Neural progenitor cell (in vitro differentiated cells): ENCODE results near the gene CAPZA1. TPM values are rescaled to one million over a fixed set of nuclear protein-coding genes. Genes with fewer than 3 reads are reported as not detected.
"Not testable (repeated sequence)": the region's sequence is repeated elsewhere in the genome, so short reads cannot be mapped to it uniquely, and the experiment has no call there.

Source experiments
- DNase-seq: peaks from one replicate; pipeline ENCODE4 v3.0.0-alpha.2; 2016; ENCODE audit warnings: low spot score
- H2AFZ ChIP-seq: fragments of 200-600 bp; sonication (generic); replicated peaks from 2 replicates; pipeline ENCODE4 v1.6.1; 2016; ENCODE audit warnings: antibody characterized with exemption
- H3F3A ChIP-seq: fragments of 200-600 bp; sonication (generic); 2 replicates; pipeline ENCODE4 v1.6.1; 2016; ENCODE audit warnings: antibody characterized with exemption, low read depth
- H3K27ac ChIP-seq: fragments of 200-600 bp; sonication (generic); 2 replicates; pipeline ENCODE4 v1.5.1; 2016; ENCODE audit warnings: mild to moderate bottlenecking
- H3K27me3 ChIP-seq: fragments of 200-600 bp; sonication (generic); 2 replicates; pipeline ENCODE4 v1.6.1; 2016; ENCODE audit warnings: mild to moderate bottlenecking, moderate library complexity
- H3K36me3 ChIP-seq: fragments of 200-600 bp; sonication (generic); 2 replicates; pipeline ENCODE4 v1.5.1; 2016
- H3K4me1 ChIP-seq: fragments of 200-600 bp; sonication (generic); 2 replicates; pipeline ENCODE4 v1.6.1; 2016; ENCODE audit warnings: mixed run types
- H3K4me2 ChIP-seq: fragments of 200-600 bp; sonication (generic); 2 replicates; pipeline ENCODE4 v1.6.1; 2016
- H3K4me3 ChIP-seq: fragments of 200-600 bp; sonication (generic); 2 replicates; pipeline ENCODE4 v1.5.1; 2016
- H3K79me2 ChIP-seq: fragments of 200-600 bp; sonication (generic); 2 replicates; pipeline ENCODE4 v1.6.1; 2016; ENCODE audit warnings: low read depth
- H3K9ac ChIP-seq: fragments of 200-600 bp; sonication (generic); 2 replicates; pipeline ENCODE4 v1.6.1; 2016
- H3K9me3 ChIP-seq: fragments of 200-600 bp; sonication (generic); 2 replicates; pipeline ENCODE4 v1.5.1; 2016; ENCODE audit warnings: low read depth
- H4K20me1 ChIP-seq: fragments of 200-600 bp; sonication (generic); 2 replicates; pipeline ENCODE4 v1.6.1; 2016; ENCODE audit warnings: low read depth
- H3K27ac Mint-ChIP-seq: 3 replicates; pipeline ENCODE4 v1.8.0; 2021; ENCODE audit warnings: mixed read lengths
- H3K27me3 Mint-ChIP-seq: 2 replicates; pipeline ENCODE4 v1.8.0; 2022; ENCODE audit warnings: low read depth, mild to moderate bottlenecking, inconsistent platforms, moderate library complexity, mixed read lengths; ENCODE audit not compliant: insufficient read depth
- H3K36me3 Mint-ChIP-seq: 3 replicates; pipeline ENCODE4 v1.8.0; 2021; ENCODE audit warnings: mixed read lengths
- H3K4me1 Mint-ChIP-seq: 3 replicates; pipeline ENCODE4 v1.8.0; 2021; ENCODE audit warnings: mixed read lengths
- H3K4me3 Mint-ChIP-seq: 3 replicates; pipeline ENCODE4 v1.8.0; 2021; ENCODE audit warnings: mild to moderate bottlenecking, moderate library complexity, mixed read lengths
- H3K9me3 Mint-ChIP-seq: 3 replicates; pipeline ENCODE4 v1.8.0; 2020; ENCODE audit warnings: mixed read lengths
- EZH2 ChIP-seq: fragments of 200-600 bp; sonication (generic); IDR thresholded peaks from 2 replicates; pipeline ENCODE4 v1.6.1; 2017; ENCODE audit warnings: antibody characterized with exemption, mild to moderate bottlenecking, moderate library complexity
- EZH2phosphoT487 ChIP-seq: fragments of 200-600 bp; sonication (generic); IDR thresholded peaks from 2 replicates; pipeline ENCODE4 v1.6.1; 2017; ENCODE audit warnings: antibody characterized with exemption
- total RNA-seq: library from RNA; depleted of rRNA; stranded (reverse); fragments of >200 nt; gene quantifications from 2 replicates; pipeline ENCODE4 v1.2.3, GENCODE V29; 2015; ENCODE audit warnings: low replicate concordance
- TF ChIP-seq, protein P1 (sequence below): fragments of 200-600 bp; sonication (generic); IDR thresholded peaks from 2 replicates; pipeline ENCODE4 v1.5.1; 2017; ENCODE audit warnings: antibody characterized with exemption, mild to moderate bottlenecking

The CAPZA1 gene
- total RNA-seq, 1 donor from 2014 or later: 218 TPM

DNA sequence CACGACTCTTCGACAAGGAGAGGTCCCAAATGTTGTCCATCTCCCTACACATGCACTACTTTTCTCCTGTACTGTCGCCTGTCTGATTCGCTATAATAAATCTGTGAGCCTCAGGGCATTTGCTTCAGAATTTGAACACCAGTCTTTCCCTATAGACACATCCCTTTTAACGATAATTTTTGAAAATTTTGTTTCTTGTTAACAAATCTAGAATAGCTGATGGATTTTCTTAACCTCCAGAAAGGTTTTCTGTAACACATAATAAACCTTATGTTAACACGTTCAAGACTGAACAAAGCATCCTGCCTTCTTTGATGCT, 704 bp downstream of the CAPZA1 start:
- H3F3A ChIP-seq: peaks cover 22% of the 10 kb centered on the region
- H3K9ac ChIP-seq: peak overlapping the region; percentile 93
- H3K27me3 ChIP-seq: no peaks in the 10 kb centered on the region
- H3K4me3 Mint-ChIP-seq: peak overlapping the region; percentile 99
- peaks cover 7% of the 10 kb centered on the region for H3K27me3 Mint-ChIP-seq
- H3K27ac ChIP-seq: no peak overlapping the region
- peaks cover 98% of the 10 kb centered on the region for H3K79me2 ChIP-seq
- TF ChIP-seq, protein P1, sequence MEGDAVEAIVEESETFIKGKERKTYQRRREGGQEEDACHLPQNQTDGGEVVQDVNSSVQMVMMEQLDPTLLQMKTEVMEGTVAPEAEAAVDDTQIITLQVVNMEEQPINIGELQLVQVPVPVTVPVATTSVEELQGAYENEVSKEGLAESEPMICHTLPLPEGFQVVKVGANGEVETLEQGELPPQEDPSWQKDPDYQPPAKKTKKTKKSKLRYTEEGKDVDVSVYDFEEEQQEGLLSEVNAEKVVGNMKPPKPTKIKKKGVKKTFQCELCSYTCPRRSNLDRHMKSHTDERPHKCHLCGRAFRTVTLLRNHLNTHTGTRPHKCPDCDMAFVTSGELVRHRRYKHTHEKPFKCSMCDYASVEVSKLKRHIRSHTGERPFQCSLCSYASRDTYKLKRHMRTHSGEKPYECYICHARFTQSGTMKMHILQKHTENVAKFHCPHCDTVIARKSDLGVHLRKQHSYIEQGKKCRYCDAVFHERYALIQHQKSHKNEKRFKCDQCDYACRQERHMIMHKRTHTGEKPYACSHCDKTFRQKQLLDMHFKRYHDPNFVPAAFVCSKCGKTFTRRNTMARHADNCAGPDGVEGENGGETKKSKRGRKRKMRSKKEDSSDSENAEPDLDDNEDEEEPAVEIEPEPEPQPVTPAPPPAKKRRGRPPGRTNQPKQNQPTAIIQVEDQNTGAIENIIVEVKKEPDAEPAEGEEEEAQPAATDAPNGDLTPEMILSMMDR: no peak
- no peak for TF ChIP-seq EZH2
- H3K36me3 ChIP-seq: no peaks in the 10 kb centered on the region
- peaks cover 16% of the 10 kb centered on the region for H3K4me1 ChIP-seq
- peak overlapping the region; percentile 100 for H3K27ac Mint-ChIP-seq
- DNase-seq: no peak
- peak overlapping the region; percentile 79 for H3K4me2 ChIP-seq
- H4K20me1 ChIP-seq: peaks cover 43% of the 10 kb centered on the region
- H3K36me3 Mint-ChIP-seq: peaks cover 3% of the 10 kb centered on the region
- no peaks in the 10 kb centered on the region for H3K9me3 Mint-ChIP-seq
- no peak overlapping the region for H2AFZ ChIP-seq
- H3K4me1 Mint-ChIP-seq: peaks cover 28% of the 10 kb centered on the region
- peak overlapping the region; percentile 80 for H3K4me3 ChIP-seq
- no peaks in the 10 kb centered on the region for H3K9me3 ChIP-seq

DNA sequence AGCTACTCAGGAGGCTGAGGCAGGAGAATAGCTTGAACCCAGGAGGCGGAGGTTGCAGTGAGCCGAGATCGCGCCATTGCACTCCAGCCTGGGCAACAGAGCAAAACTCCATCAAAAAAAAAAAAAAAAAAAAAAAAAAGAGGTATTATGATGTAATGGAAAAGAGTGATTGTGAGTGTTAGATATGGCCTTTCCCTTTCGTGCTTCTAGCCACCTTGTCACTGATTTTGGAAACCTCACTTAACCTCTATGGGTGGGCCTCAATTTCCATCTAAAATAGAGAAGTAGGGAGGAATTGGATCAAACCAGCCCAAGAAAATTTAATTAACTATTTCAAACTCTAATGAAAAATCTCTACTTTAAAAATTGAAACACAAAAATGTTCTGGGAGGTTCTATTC, 4.9 kb downstream of the CAPZA1 start:
- Histone ChIP-seq H3K79me2 (peaks cover 100% of the 10 kb centered on the region), H4K20me1 (peaks cover 85% of the 10 kb centered on the region)
- Mint-ChIP-seq H3K36me3 (peaks cover 14% of the 10 kb centered on the region), H3K4me1 (peaks cover 16% of the 10 kb centered on the region)
- not testable (repeated sequence) for H3K4me2 ChIP-seq, H3K27ac ChIP-seq, H3K9ac ChIP-seq, H3K36me3 ChIP-seq, H3K9me3 Mint-ChIP-seq, DNase-seq, H2AFZ ChIP-seq, H3K9me3 ChIP-seq, H3K27me3 Mint-ChIP-seq, H3K27ac Mint-ChIP-seq, H3F3A ChIP-seq, H3K4me1 ChIP-seq, H3K4me3 Mint-ChIP-seq, H3K27me3 ChIP-seq, H3K4me3 ChIP-seq

DNA sequence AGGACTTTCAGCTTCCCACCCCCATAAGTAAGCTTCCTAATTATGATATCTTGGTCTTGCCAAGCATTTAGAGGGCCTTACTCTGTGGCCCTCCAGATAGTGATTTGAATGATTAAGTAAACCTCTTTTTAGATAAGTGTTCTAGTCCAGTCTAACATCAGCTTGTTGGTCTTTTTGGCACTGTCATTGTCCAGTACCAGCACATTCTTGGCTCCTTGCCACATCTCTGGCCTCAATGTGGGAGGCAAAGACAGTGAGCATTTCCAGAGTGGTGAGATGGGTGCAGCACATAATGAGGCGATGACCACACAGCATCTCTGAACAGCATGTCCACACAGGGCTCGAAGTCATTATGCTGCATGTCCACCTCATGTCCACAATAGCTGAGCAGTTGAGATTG, 6.1 kb downstream of the CAPZA1 start:
- H3K27ac ChIP-seq: no peak overlapping the region

DNA sequence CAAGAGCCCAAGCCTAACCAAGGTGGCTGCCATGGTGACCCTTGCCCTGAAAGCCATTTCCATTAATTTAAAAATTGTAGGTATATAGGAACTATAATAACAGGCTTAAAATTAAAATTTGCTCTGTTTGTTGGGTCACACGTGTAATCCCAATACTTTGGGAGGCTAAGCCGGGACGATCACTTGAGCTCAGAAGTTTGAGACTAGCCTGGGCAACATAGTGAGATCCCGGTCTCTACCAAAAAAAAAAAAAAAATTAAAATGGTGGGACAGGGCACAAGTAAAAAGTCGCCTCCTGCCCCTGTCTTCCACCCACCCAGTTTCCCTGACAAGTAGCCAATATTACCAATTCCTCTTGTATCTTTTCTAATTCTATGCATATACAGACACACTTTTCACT, 6.6 kb downstream of the CAPZA1 start:
- peaks cover 100% of the 10 kb centered on the region for H3K79me2 ChIP-seq
- Mint-ChIP-seq H3K4me1 (peaks cover 9% of the 10 kb centered on the region), H3K27ac (no peak overlapping the region), H3K4me3 (no peak overlapping the region), H3K9me3 (no peaks in the 10 kb centered on the region), H3K27me3 (no peaks in the 10 kb centered on the region), H3K36me3 (peaks cover 23% of the 10 kb centered on the region)
- H3K4me2 ChIP-seq: no peak overlapping the region
- no peak overlapping the region for H3K9ac ChIP-seq
- no peak overlapping the region for H2AFZ ChIP-seq
- no peaks in the 10 kb centered on the region for H3K36me3 ChIP-seq
- H4K20me1 ChIP-seq: peaks cover 93% of the 10 kb centered on the region
- TF ChIP-seq, protein P1: no peak
- TF ChIP-seq EZH2: no peak
- TF ChIP-seq EZH2phosphoT487: no peak
- H3K27ac ChIP-seq: no peak overlapping the region
- no peaks in the 10 kb centered on the region for H3K27me3 ChIP-seq
- H3K4me1 ChIP-seq: peaks cover 2% of the 10 kb centered on the region
- no peak overlapping the region for H3K4me3 ChIP-seq
- H3F3A ChIP-seq: no peaks in the 10 kb centered on the region
- no peak for DNase-seq
- H3K9me3 ChIP-seq: no peaks in the 10 kb centered on the region

More for the DNA sequence above, 6.1 kb downstream of the CAPZA1 start:
- H3K79me2 ChIP-seq: peaks cover 100% of the 10 kb centered on the region
- TF ChIP-seq EZH2: no peak
- TF ChIP-seq, protein P1: no peak
- TF ChIP-seq EZH2phosphoT487: no peak
- no peak overlapping the region for H3K4me2 ChIP-seq
- H3K36me3 ChIP-seq: no peaks in the 10 kb centered on the region
- H4K20me1 ChIP-seq: peaks cover 93% of the 10 kb centered on the region
- H3K9ac ChIP-seq: no peak overlapping the region
- H2AFZ ChIP-seq: no peak overlapping the region
- H3K9me3 ChIP-seq: no peaks in the 10 kb centered on the region
- H3K27me3 Mint-ChIP-seq: no peaks in the 10 kb centered on the region
- H3K4me1 Mint-ChIP-seq: peaks cover 14% of the 10 kb centered on the region
- peaks cover 18% of the 10 kb centered on the region for H3K36me3 Mint-ChIP-seq
- DNase-seq: no peak
- no peak overlapping the region for H3K4me3 ChIP-seq
- H3K27ac Mint-ChIP-seq: no peak overlapping the region
- H3K4me3 Mint-ChIP-seq: no peak overlapping the region
- peaks cover 7% of the 10 kb centered on the region for H3K4me1 ChIP-seq
- no peaks in the 10 kb centered on the region for H3K9me3 Mint-ChIP-seq
- H3F3A ChIP-seq: no peaks in the 10 kb centered on the region
- no peaks in the 10 kb centered on the region for H3K27me3 ChIP-seq
